Liver (tissue), 9 donors: ENCODE data around the gene JPT1. TPM values are rescaled to one million over a fixed set of nuclear protein-coding genes. Genes with fewer than 3 reads are reported as not detected.

Experiments
- DNase-seq: peaks from one replicate; pipeline ENCODE4 v3.0.0-alpha.2; 2017; ENCODE audit warnings: low spot score
- H3K27ac ChIP-seq, 2 donors: one replicate each; pipeline ENCODE4 v1.7.0; 2013; ENCODE audit warnings: inconsistent platforms in 2 of 2, low read length in 2 of 2, control low read depth in 1 of 2, low read depth in 1 of 2, mild to moderate bottlenecking in 1 of 2
- H3K27me3 ChIP-seq, 4 donors: one replicate each; pipeline versions ENCODE4 v1.6.1 to v1.7.0; 2013; ENCODE audit warnings: low read length in 3 of 4, inconsistent platforms in 1 of 4, mild to moderate bottlenecking in 1 of 4, moderate library complexity in 1 of 4; ENCODE audit not compliant: control insufficient read depth in 4 of 4, insufficient read depth in 4 of 4
- H3K36me3 ChIP-seq, 4 donors: one replicate each; pipeline versions ENCODE4 v1.6.1 to v1.7.0; 2013; ENCODE audit warnings: low read length in 3 of 4, mild to moderate bottlenecking in 3 of 4, low read depth in 1 of 4, moderate library complexity in 1 of 4; ENCODE audit not compliant: control insufficient read depth in 4 of 4, insufficient read depth in 3 of 4
- H3K4me1 ChIP-seq, 4 donors: one replicate each; pipeline versions ENCODE4 v1.6.1 to v1.7.0; 2013; ENCODE audit warnings: low read length in 3 of 4, mild to moderate bottlenecking in 3 of 4, moderate library complexity in 1 of 4; ENCODE audit not compliant: control insufficient read depth in 4 of 4, insufficient read depth in 4 of 4
- H3K4me3 ChIP-seq, 3 donors: one replicate each; pipeline versions ENCODE4 v1.6.1 to v1.7.0; 2013; ENCODE audit warnings: low read length in 3 of 3, control low read depth in 1 of 3, low read depth in 1 of 3, mild to moderate bottlenecking in 1 of 3
- H3K9ac ChIP-seq, 2 donors: one replicate each; pipeline ENCODE4 v1.7.0; 2013; ENCODE audit warnings: low read length in 2 of 2, mild to moderate bottlenecking in 2 of 2, moderate library complexity in 2 of 2, control low read depth in 1 of 2, low read depth in 1 of 2
- H3K9me3 ChIP-seq, 4 donors: one replicate each; pipeline versions ENCODE4 v1.6.1 to v1.7.0; 2013; ENCODE audit warnings: low read length in 3 of 4; ENCODE audit not compliant: control insufficient read depth in 4 of 4
- CTCF ChIP-seq: fragments of 150-350 bp; IDR thresholded peaks from 2 replicates; pipeline ENCODE4 v1.5.1; 2017; ENCODE audit warnings: improper control_type of control experiment, low read depth, low read length; ENCODE audit not compliant: missing input control
- EGR1 ChIP-seq, 2 donors: IDR thresholded peaks; 2 replicates each; pipeline ENCODE4 v1.6.1; 2016 to 2018; ENCODE audit warnings: antibody characterized with exemption in 2 of 2, low read depth in 2 of 2
- FOXA1 ChIP-seq: IDR thresholded peaks from 2 replicates; pipeline ENCODE4 v1.6.1; 2016; ENCODE audit warnings: antibody characterized with exemption
- FOXA2 ChIP-seq: IDR thresholded peaks from 2 replicates; pipeline ENCODE4 v1.6.1; 2016; ENCODE audit warnings: antibody characterized with exemption
- GABPA ChIP-seq, 2 donors: IDR thresholded peaks in 1 of 2; conservative IDR thresholded peaks in 1 of 2; 2 replicates each; pipeline ENCODE4 v1.6.1; 2016; ENCODE audit warnings: antibody characterized with exemption in 2 of 2, mild to moderate bottlenecking in 1 of 2, moderate library complexity in 1 of 2
- HNF4A ChIP-seq, 2 donors: conservative IDR thresholded peaks; 2 replicates each; pipeline ENCODE4 v1.6.1; 2016; ENCODE audit warnings: antibody characterized with exemption in 2 of 2, mild to moderate bottlenecking in 2 of 2
- HNF4G ChIP-seq: IDR thresholded peaks from 2 replicates; pipeline ENCODE4 v1.6.1; 2016; ENCODE audit warnings: antibody characterized with exemption
- JUND ChIP-seq, 2 donors: IDR thresholded peaks; 2 replicates each; pipeline ENCODE4 v1.6.1; 2016; ENCODE audit warnings: antibody characterized with exemption in 2 of 2
- NR2F2 ChIP-seq: IDR thresholded peaks from 2 replicates; pipeline ENCODE4 v1.6.1; 2016; ENCODE audit warnings: antibody characterized with exemption
- RAD21 ChIP-seq, 2 donors: IDR thresholded peaks; 2 replicates each; pipeline ENCODE4 v1.6.1; 2016; ENCODE audit warnings: antibody characterized with exemption in 2 of 2, mild to moderate bottlenecking in 2 of 2
- REST ChIP-seq: IDR thresholded peaks from 2 replicates; pipeline ENCODE4 v1.6.1; 2016; ENCODE audit warnings: antibody characterized with exemption, mild to moderate bottlenecking
- RXRA ChIP-seq, 2 donors: IDR thresholded peaks; 2 replicates each; pipeline ENCODE4 v1.6.1; 2017 to 2018; ENCODE audit warnings: antibody characterized with exemption in 2 of 2, mild to moderate bottlenecking in 1 of 2
- SP1 ChIP-seq: IDR thresholded peaks from 2 replicates; pipeline ENCODE4 v1.6.1; 2018; ENCODE audit warnings: antibody characterized with exemption, mild to moderate bottlenecking
- TAF1 ChIP-seq: conservative IDR thresholded peaks from 2 replicates; pipeline ENCODE4 v1.6.1; 2016; ENCODE audit warnings: antibody characterized with exemption, mild to moderate bottlenecking
- YY1 ChIP-seq: IDR thresholded peaks from 2 replicates; pipeline ENCODE4 v1.6.1; 2016; ENCODE audit warnings: antibody characterized with exemption, mild to moderate bottlenecking
- ZBTB33 ChIP-seq: IDR thresholded peaks from 2 replicates; pipeline ENCODE4 v1.6.1; 2016; ENCODE audit warnings: antibody characterized with exemption
- WGBS: extraction: QIAGEN DNeasy Blood & Tissue Kit; methylation state at CpG from one replicate; pipeline ENCODE4 v1.1.7; 2013; 5-methylcytosine and 5-hydroxymethylcytosine counted together
- polyA plus RNA-seq, 2 donors: library from polyadenylated mRNA; stranded (reverse) in 1 of 2; unstranded in 1 of 2; fragments of 200-250 nt in 1 of 2; fragments of >200 nt in 1 of 2; fragmentation: Nextera tagmentation in 1 of 2; extraction: Ambion mirVana in 1 of 2; gene quantifications; one replicate each; pipeline versions ENCODE4 v1.2.1 to v1.2.3, GENCODE V29; 2013 to 2015
- total RNA-seq, 2 donors: library from RNA; depleted of rRNA; stranded (reverse); fragments of >200 nt; gene quantifications; one replicate each; pipeline ENCODE4 v1.2.3, GENCODE V29; 2014
- donor health status: healthy.
- donor health status: healthy.
- donor health status: healthy.
- donor health status: healthy.
- donor health status: healthy.

Gene JPT1
- total and polyA plus RNA-seq, 4 donors: 20.5 to 47.8 (median 43.9) TPM

GRCh38 chr17:75097865-75098264, 56.4 kb downstream of the JPT1 start (continued):
- no peak for TF ChIP-seq YY1

- peak; percentile 95 for DNase-seq
- Histone ChIP-seq H3K27ac (peak overlapping the region in 1 of 2 donors; percentile 28), H3K9ac (no peak overlapping the region), H3K27me3 (no peaks in the 10 kb centered on the region), H3K4me1 (peaks cover 8 to 19% (median 11%) of the 10 kb centered on the region in 4 donors), H3K9me3 (no peaks in the 10 kb centered on the region), H3K36me3 (peaks cover 0 to 3% (median 0%) of the 10 kb centered on the region in 4 donors), H3K4me3 (no peak overlapping the region)
- WGBS: 54% methylated on average over 14 of the region's 14 CpGs
- TF ChIP-seq HNF4G (no peak), EGR1 (IDR thresholded peaks at IDR 0.05; ENCODE audit: low read depth in 2 of 2) (no peak), SP1 (peak; percentile 8), YY1 (no peak), CTCF (no peak), ZBTB33 (no peak), RAD21 (IDR thresholded peaks at IDR 0.05) (peak in 1 of 2 donors; percentile 8), FOXA2 (no peak), FOXA1 (no peak), RXRA (IDR thresholded peaks at IDR 0.05) (peak in 1 of 2 donors; percentile 14), NR2F2 (no peak), JUND (IDR thresholded peaks at IDR 0.05) (no peak), GABPA (IDR thresholded peaks at IDR 0.05 in 1 of 2, conservative IDR thresholded peaks at IDR 0.05 in 1 of 2) (no peak)
Measured at GRCh38 chr17:75096082-75096625, 58.2 kb downstream of the JPT1 start.

- no peaks in the 10 kb centered on the region for H3K9me3 ChIP-seq
- TF ChIP-seq HNF4A (conservative IDR thresholded peaks at IDR 0.05): no peak
- no peak for TF ChIP-seq TAF1
- no peak for TF ChIP-seq FOXA2
- no peak for TF ChIP-seq YY1
- TF ChIP-seq RXRA (IDR thresholded peaks at IDR 0.05): no peak
- TF ChIP-seq REST: no peak
- TF ChIP-seq EGR1 (IDR thresholded peaks at IDR 0.05; ENCODE audit: low read depth in 2 of 2): no peak
- TF ChIP-seq SP1: no peak
- H3K36me3 ChIP-seq: no peaks in the 10 kb centered on the region
- H3K9ac ChIP-seq: no peak overlapping the region
- peaks cover 14 to 26% (median 16%) of the 10 kb centered on the region in 4 donors for H3K4me1 ChIP-seq
- no peak overlapping the region for H3K27ac ChIP-seq
- no peak overlapping the region for H3K4me3 ChIP-seq
- 83% methylated on average over 16 of the region's 16 CpGs for WGBS
- H3K27me3 ChIP-seq: no peaks in the 10 kb centered on the region
- no peak for DNase-seq
Measured at GRCh38 chr17:75094871-75095399, 59.4 kb downstream of the JPT1 start.
